ENCODE data around the gene SORCS2.

DNA sequence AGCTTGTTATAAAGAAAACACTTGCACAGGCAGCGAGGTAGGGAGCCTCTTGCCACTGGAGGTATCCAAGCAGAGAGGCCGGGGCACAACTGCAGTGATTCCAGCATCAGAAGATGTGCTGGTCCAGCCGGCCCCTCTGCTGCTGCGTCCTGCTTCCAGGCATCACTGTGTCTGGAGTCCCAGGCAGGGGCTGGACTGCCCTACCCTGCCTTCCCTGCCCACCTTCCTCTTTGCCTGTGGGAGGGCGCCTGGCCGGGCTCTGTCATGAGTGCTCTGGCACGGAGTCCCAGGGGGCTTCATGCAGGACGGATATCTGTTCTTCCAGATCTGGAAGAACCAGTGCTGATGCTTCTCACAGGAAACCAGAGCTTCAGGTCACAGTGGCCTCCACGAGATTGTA lies 430.0 kb downstream of the SORCS2 start:
- TF ChIP-seq, protein P1, sequence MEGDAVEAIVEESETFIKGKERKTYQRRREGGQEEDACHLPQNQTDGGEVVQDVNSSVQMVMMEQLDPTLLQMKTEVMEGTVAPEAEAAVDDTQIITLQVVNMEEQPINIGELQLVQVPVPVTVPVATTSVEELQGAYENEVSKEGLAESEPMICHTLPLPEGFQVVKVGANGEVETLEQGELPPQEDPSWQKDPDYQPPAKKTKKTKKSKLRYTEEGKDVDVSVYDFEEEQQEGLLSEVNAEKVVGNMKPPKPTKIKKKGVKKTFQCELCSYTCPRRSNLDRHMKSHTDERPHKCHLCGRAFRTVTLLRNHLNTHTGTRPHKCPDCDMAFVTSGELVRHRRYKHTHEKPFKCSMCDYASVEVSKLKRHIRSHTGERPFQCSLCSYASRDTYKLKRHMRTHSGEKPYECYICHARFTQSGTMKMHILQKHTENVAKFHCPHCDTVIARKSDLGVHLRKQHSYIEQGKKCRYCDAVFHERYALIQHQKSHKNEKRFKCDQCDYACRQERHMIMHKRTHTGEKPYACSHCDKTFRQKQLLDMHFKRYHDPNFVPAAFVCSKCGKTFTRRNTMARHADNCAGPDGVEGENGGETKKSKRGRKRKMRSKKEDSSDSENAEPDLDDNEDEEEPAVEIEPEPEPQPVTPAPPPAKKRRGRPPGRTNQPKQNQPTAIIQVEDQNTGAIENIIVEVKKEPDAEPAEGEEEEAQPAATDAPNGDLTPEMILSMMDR (IDR thresholded peaks at IDR 0.05) = no peak
- no peak for TF ChIP-seq POLR2A (IDR thresholded peaks at IDR 0.05)
